ENCODE measurements around the gene KLHL29. TPM values are rescaled to one million over a fixed set of nuclear protein-coding genes. Genes with fewer than 3 reads are reported as not detected.

The KLHL29 gene
- total RNA-seq, 1 experiment from 2014 or later, result 2.4 TPM

GRCh38 chr2:23589220-23589647 is 204.3 kb downstream of the KLHL29 start:
- H2BK15ac ChIP-seq (ENCODE audit: low read depth, low read length), result no peak overlapping the region
- no peak overlapping the region for H3K56ac ChIP-seq (ENCODE audit: insufficient read length, low read depth, low read length)
- no peak overlapping the region for H3K18ac ChIP-seq (ENCODE audit: insufficient read length, low read depth, low read length)
- H4K91ac ChIP-seq (ENCODE audit: insufficient read length, low read depth, low read length), result no peak overlapping the region
- H3K9me3 ChIP-seq (ENCODE audit: control insufficient read depth, low read depth, low read length), result no peaks in the 10 kb centered on the region
- H4K8ac ChIP-seq (replicated peaks; ENCODE audit: insufficient read length, low read depth, low read length), result no peak overlapping the region
- no peaks in the 10 kb centered on the region for H3K9me3 Mint-ChIP-seq
- no peak overlapping the region for H3K4me3 Mint-ChIP-seq
- no peak overlapping the region for H4K5ac ChIP-seq (ENCODE audit: insufficient read length, low read depth, low read length)
- no peak overlapping the region for H2BK5ac ChIP-seq (ENCODE audit: insufficient read length, low read length)
- H3K4me2 ChIP-seq (ENCODE audit: insufficient read depth, insufficient read length, low read length), result no peak overlapping the region
- no peaks in the 10 kb centered on the region for H3K27me3 ChIP-seq (ENCODE audit: insufficient read depth, low read length)
- H3K79me2 ChIP-seq (ENCODE audit: insufficient read depth, low read length), result no peaks in the 10 kb centered on the region
- no peak overlapping the region for H2BK12ac ChIP-seq (ENCODE audit: insufficient read length, low read depth, low read length)
- DNase-seq, result no peak
- H3K36me3 Mint-ChIP-seq (ENCODE audit: insufficient read depth in 1 of 3, low read depth in 3 of 3), result no peaks in the 10 kb centered on the region
- TF ChIP-seq CTCF (conservative IDR thresholded peaks at IDR 0.05), result no peak
- H3K4me1 Mint-ChIP-seq, result peaks cover 10 to 16% of the 10 kb centered on the region in 2 experiments
- WGBS (ENCODE audit: extremely low coverage, insufficient read length, low lambda C conversion rate), result no CpG with 5 or more reads among the region's 9 CpGs
- no peaks in the 10 kb centered on the region; the same call in 1 of the 2 replicates for H3K27me3 Mint-ChIP-seq (ENCODE audit: low read depth)
- no peaks in the 10 kb centered on the region for H3K23me2 ChIP-seq (ENCODE audit: insufficient read length, low read depth, low read length, poor library complexity, severe bottlenecking)
- H3K4ac ChIP-seq (ENCODE audit: low read depth, low read length), result no peak overlapping the region
- H2AK5ac ChIP-seq (ENCODE audit: insufficient read length, low read length), result no peak overlapping the region
- H3T11ph ChIP-seq (ENCODE audit: low read length), result no peak overlapping the region
- no peak overlapping the region for H3K27ac ChIP-seq (ENCODE audit: insufficient read length, low read depth, low read length)
- no peak overlapping the region for H3K14ac ChIP-seq (ENCODE audit: insufficient read depth, low read length)
- H4K20me1 ChIP-seq (ENCODE audit: control insufficient read depth, insufficient read depth, insufficient read length), result no peaks in the 10 kb centered on the region
- no peaks in the 10 kb centered on the region; the same call in 1 of the 2 replicates for H3K4me1 ChIP-seq (ENCODE audit: insufficient read depth, low read length)
- H3K27ac Mint-ChIP-seq, result no peak overlapping the region
- no peak overlapping the region for H2AFZ ChIP-seq (ENCODE audit: low read length)
- no peaks in the 10 kb centered on the region for H3K79me1 ChIP-seq (ENCODE audit: insufficient read depth, low read depth, low read length, poor library complexity, severe bottlenecking)
- H2BK20ac ChIP-seq (ENCODE audit: low read depth, low read length, poor library complexity, severe bottlenecking), result no peak overlapping the region
- H2BK120ac ChIP-seq (ENCODE audit: low read depth, low read length, poor library complexity, severe bottlenecking), result no peak overlapping the region
- H3K23ac ChIP-seq (ENCODE audit: insufficient read length, low read depth, low read length), result no peak overlapping the region
- no peak overlapping the region for H3K9ac ChIP-seq (ENCODE audit: extremely low read depth, insufficient read length, low read length)
